K562 (cell line): ENCODE measurements around the gene MYO5C. TPM values are rescaled to one million over a fixed set of nuclear protein-coding genes. Genes with fewer than 3 reads are reported as not detected.

Experiments used
- ATAC-seq: fragments of 200-7000 bp; cut with Tn5 transposase; 3 replicates; pipeline ENCODE4 v1.9.1; 2020; ENCODE audit warnings: moderate library complexity
- BruUV-seq: library from RNA; stranded (reverse); fragments of 400-500 nt; replicated peaks from 2 replicates; lab custom pipeline; 2021; lab: Mats Ljungman, UMichigan
- CTCF ChIA-PET: fragments of 300-600 bp; formaldehyde crosslinking; extraction: SDS; loops from one replicate; lab custom pipeline; 2021; ENCODE audit warnings: low intra/inter-chr PET ratio; lab: Yijun Ruan, JAX
- POLR2A ChIA-PET: fragments of 300-600, 350-650 bp; sonication (Branson Sonifier 250); formaldehyde crosslinking; extraction: SDS; loops from one replicate; lab custom pipeline; 2021; ENCODE audit warnings: antibody characterized with exemption, inconsistent platforms; lab: Yijun Ruan, JAX
- DNase-seq, 4 experiments: peaks; one replicate each; pipeline versions ENCODE4 v3.0.0 to v3.0.0-alpha.2; 2011 to 2018; ENCODE audit warnings: low spot score in 3 of 4, mixed read lengths in 3 of 4; ENCODE audit errors: extremely low read depth in 1 of 4
- FAIRE-seq: peaks from 2 replicates; lab custom pipeline; 2011; peaks lifted over from hg19 to GRCh38; lab: Jason Lieb, UNC
- H2AFZ ChIP-seq: 2 replicates; pipeline ENCODE4 v1.6.0; 2011; ENCODE audit warnings: low read depth, low read length, control low read depth, inconsistent platforms
- H3K27ac ChIP-seq: fragments of 200-600 bp; 3 replicates; pipeline ENCODE4 v1.8.0; 2011; ENCODE audit warnings: low read depth, mild to moderate bottlenecking, control low read depth, inconsistent platforms, low read length, moderate library complexity, mixed read lengths; ENCODE audit errors: extremely low read depth
- H3K27me3 ChIP-seq, 2 experiments: fragments of 300-600 bp in 1 of 2; 2 replicates in 1 of 2; 3 replicates in 1 of 2; pipeline versions ENCODE4 v1.6.0 to v1.8.0; 2011; ENCODE audit warnings: inconsistent platforms in 2 of 2, low read length in 2 of 2, mild to moderate bottlenecking in 1 of 2, mixed read lengths in 1 of 2, moderate library complexity in 1 of 2; ENCODE audit not compliant: control insufficient read depth in 2 of 2, insufficient read depth in 2 of 2
- H3K36me3 ChIP-seq: fragments of 300-600 bp; 3 replicates; pipeline ENCODE4 v1.8.0; 2011; ENCODE audit warnings: mild to moderate bottlenecking, low read length, inconsistent platforms; ENCODE audit not compliant: control insufficient read depth, insufficient read depth
- H3K4me1 ChIP-seq, 2 experiments: fragments of 200-600 bp in 1 of 2; replicated peaks in 1 of 2; 2 replicates in 1 of 2; 3 replicates in 1 of 2; pipeline versions ENCODE4 v1.5.1 to v1.8.0; 2011; ENCODE audit warnings: inconsistent platforms in 2 of 2, low read length in 2 of 2, mild to moderate bottlenecking in 1 of 2, mixed read lengths in 1 of 2, moderate library complexity in 1 of 2; ENCODE audit not compliant: control insufficient read depth in 2 of 2, insufficient read depth in 2 of 2
- H3K4me2 ChIP-seq: 2 replicates; pipeline ENCODE4 v1.6.1; 2011; ENCODE audit warnings: low read length, control low read depth, inconsistent platforms, mixed read lengths; ENCODE audit not compliant: insufficient read depth
- H3K4me3 ChIP-seq: fragments of 200-600 bp; sonication (generic), shearing (Covaris generic); 2 replicates; pipeline ENCODE4 v1.5.1; 2016; ENCODE audit warnings: control low read depth, inconsistent platforms
- H3K79me2 ChIP-seq: fragments of 200-600 bp; 3 replicates; pipeline ENCODE4 v1.8.0; 2011; ENCODE audit warnings: low read length, inconsistent platforms; ENCODE audit not compliant: control insufficient read depth, insufficient read depth
- H3K9ac ChIP-seq, 2 experiments: 2 replicates each; pipeline versions ENCODE4 v1.6.0 to v1.6.1; 2011; ENCODE audit warnings: low read depth in 2 of 2, low read length in 2 of 2, control low read depth in 1 of 2, inconsistent platforms in 1 of 2, mild to moderate bottlenecking in 1 of 2, mixed read lengths in 1 of 2; ENCODE audit not compliant: insufficient read depth in 1 of 2
- H3K9me1 ChIP-seq: one replicate; pipeline ENCODE4 v1.6.0; 2011; ENCODE audit warnings: inconsistent platforms, mild to moderate bottlenecking, low read length, moderate library complexity; ENCODE audit not compliant: control insufficient read depth, insufficient read depth
- H3K9me3 ChIP-seq: replicated peaks from 2 replicates; pipeline ENCODE4 v1.5.1; 2011; ENCODE audit warnings: low read depth, low read length, inconsistent platforms; ENCODE audit not compliant: control insufficient read depth, insufficient read depth
- H4K20me1 ChIP-seq: replicated peaks from 2 replicates; pipeline ENCODE4 v1.6.1; 2011; ENCODE audit warnings: low read length, inconsistent platforms, mixed read lengths; ENCODE audit not compliant: control insufficient read depth, insufficient read depth
- DDX20 ChIP-seq: fragments of 450-650 bp; IDR thresholded peaks from 2 replicates; pipeline ENCODE4 v1.6.1; 2016; ENCODE audit warnings: missing genetic modification characterization, low read depth, mild to moderate bottlenecking, missing compliant biosample characterization, moderate library complexity
- WGBS: fragments of 100-300 bp; shearing (Covaris generic); methylation state at CpG from one replicate; pipeline ENCODE4 v1.1.6; 2016; ENCODE audit warnings: low coverage, mixed read lengths; ENCODE audit not compliant: insufficient coverage; ENCODE audit errors: missing lambda C conversion rate; 5-methylcytosine and 5-hydroxymethylcytosine counted together
- in situ Hi-C: fragments of 300-500 bp; cut with MboI; formaldehyde crosslinking; loops from 4 replicates; pipeline ENCODE4 v1.15.0; 2018; ENCODE audit warnings: inconsistent platforms, mixed read lengths
- intact Hi-C: fragments of 100-400 bp; cut with micrococcal nuclease; formaldehyde crosslinking; loops from 2 replicates; pipeline ENCODE4 v1.14.2; 2022
- polyA plus RNA-seq, 8 experiments: library from polyadenylated mRNA; depleted of rRNA in 4 of 8; stranded (reverse) in 5 of 8; unstranded in 3 of 8; fragments of >200 nt; fragmentation: Nextera tagmentation in 2 of 8; fragmentation: Illumina TruSeq in 1 of 8; extraction: Ambion mirVana in 2 of 8; extraction: Trizol in 1 of 8; gene quantifications; 2 replicates each; pipeline versions ENCODE4 v1.2.1 to v1.2.3, GENCODE V29; 2011 to 2014; ENCODE audit warnings: inconsistent platforms in 1 of 8, missing spikeins in 1 of 8
- total RNA-seq, 7 experiments: library from RNA; depleted of rRNA in 6 of 7; stranded (reverse); fragments of >200 nt in 6 of 7; fragmentation: Illumina TruSeq in 2 of 7; extraction: Trizol in 2 of 7; gene quantifications; 2 replicates each; pipeline versions ENCODE4 v1.2.1 to v1.2.3, GENCODE V29; 2011 to 2021; ENCODE audit warnings: low replicate concordance in 1 of 7
- TF ChIP-seq, protein P1 (sequence below): fragments of 450-650 bp; conservative IDR thresholded peaks from 2 replicates; pipeline ENCODE4 v1.6.1; 2016; ENCODE audit warnings: missing genetic modification characterization, low read depth, mild to moderate bottlenecking, missing compliant biosample characterization, moderate library complexity

The MYO5C gene
- total and polyA plus RNA-seq, 9 of the 15 experiments (the other 6 are each of a cell fraction or from before 2014, with no cell fraction given): 0.01 to 0.24 TPM; not detected in 7

GRCh38 chr15:52184721-52185120 lies 110.9 kb downstream of the MYO5C start:
- intact Hi-C loops: no loop called here
- Histone ChIP-seq H3K36me3 (no peaks in the 10 kb centered on the region), H3K27ac (no peak overlapping the region), H3K9me1 (no peaks in the 10 kb centered on the region), H3K27me3 (peaks cover 24 to 44% of the 10 kb centered on the region in 2 experiments), H3K9ac (no peak overlapping the region), H3K4me2 (no peak overlapping the region), H3K9me3 (no peaks in the 10 kb centered on the region), H2AFZ (no peak overlapping the region), H3K79me2 (no peaks in the 10 kb centered on the region), H3K4me1 (peaks cover 0 to 8% of the 10 kb centered on the region in 2 experiments; a peak in 3 of 5 replicates), H4K20me1 (0 out of 2 replicates have a peak, but pooled peaks cover 5% of the 10 kb centered on the region), H3K4me3 (no peak overlapping the region)
- FAIRE-seq: no peak
- no peak for ATAC-seq
- WGBS: 6% methylated on average over 5 of the region's 5 CpGs
- ChIA-PET CTCF (no interaction called here), POLR2A (interaction anchor here (1.0 to 3.3 kb wide), 3 partner anchors 9 to 29 kb away, joined by 3 to 10 read pairs (median 4); no protein-coding TSS in a partner anchor)
- DNase-seq: no peak
- in situ Hi-C loops: no loop called here
- no TSS peak for BruUV-seq
- no peak for TF ChIP-seq DDX20 (tag)
- TF ChIP-seq, protein P1, sequence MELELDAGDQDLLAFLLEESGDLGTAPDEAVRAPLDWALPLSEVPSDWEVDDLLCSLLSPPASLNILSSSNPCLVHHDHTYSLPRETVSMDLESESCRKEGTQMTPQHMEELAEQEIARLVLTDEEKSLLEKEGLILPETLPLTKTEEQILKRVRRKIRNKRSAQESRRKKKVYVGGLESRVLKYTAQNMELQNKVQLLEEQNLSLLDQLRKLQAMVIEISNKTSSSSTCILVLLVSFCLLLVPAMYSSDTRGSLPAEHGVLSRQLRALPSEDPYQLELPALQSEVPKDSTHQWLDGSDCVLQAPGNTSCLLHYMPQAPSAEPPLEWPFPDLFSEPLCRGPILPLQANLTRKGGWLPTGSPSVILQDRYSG (tag): no peak
